ENCODE results near the gene LAMA2. TPM values are rescaled to one million over a fixed set of nuclear protein-coding genes. Genes with fewer than 3 reads are reported as not detected.

Gene LAMA2
- total and polyA plus RNA-seq, 2 of the 8 experiments (the other 6 are each of a cell fraction or from before 2014, with no cell fraction given): 1.3 to 3.8 TPM

- Histone ChIP-seq H3K14ac (ENCODE audit: insufficient read length) (no peak overlapping the region), H4K8ac (ENCODE audit: extremely low read depth, insufficient read depth, low read length) (no peak overlapping the region), H3K79me2 (ENCODE audit: control insufficient read depth in 1 of 2, insufficient read depth in 2 of 2, low read length in 2 of 2) (no peaks in the 10 kb centered on the region), H3K23me2 (ENCODE audit: low read depth, low read length) (no peaks in the 10 kb centered on the region), H2BK12ac (ENCODE audit: low read depth, low read length) (no peak overlapping the region), H4K5ac (ENCODE audit: insufficient read length, low read depth, low read length) (no peak overlapping the region), H3K4me2 (ENCODE audit: insufficient read depth in 1 of 2, low read depth in 2 of 2, low read length in 2 of 2) (no peak overlapping the region), H2AFZ (ENCODE audit: low read length) (no peak overlapping the region), H3K4me3 (ENCODE audit: extremely low read depth in 1 of 4, insufficient read depth in 2 of 4, low read depth in 3 of 4, low read length in 4 of 4) (no peak overlapping the region), H4K91ac (replicated peaks; ENCODE audit: insufficient read length, low read length) (no peak overlapping the region), H3K4me1 (replicated peaks in 1 of 4; ENCODE audit: control insufficient read depth in 3 of 4, insufficient read depth in 4 of 4, low read length in 3 of 4) (no peaks in the 10 kb centered on the region), H2BK20ac (ENCODE audit: low read length) (no peak overlapping the region), H3K79me1 (ENCODE audit: low read depth, low read length) (no peaks in the 10 kb centered on the region), H2BK15ac (ENCODE audit: low read length) (no peak overlapping the region), H2BK120ac (replicated peaks; ENCODE audit: low read depth, low read length) (no peak overlapping the region), H3K9me3 (ENCODE audit: insufficient read depth in 2 of 2, low read depth in 1 of 2, low read length in 1 of 2) (no peaks in the 10 kb centered on the region), H3K23ac (ENCODE audit: insufficient read length) (no peak overlapping the region), H3K9ac (replicated peaks in 1 of 4; ENCODE audit: extremely low read depth in 1 of 4, low read depth in 3 of 4, low read length in 3 of 4) (no peak overlapping the region), H4K20me1 (replicated peaks in 1 of 2; ENCODE audit: control insufficient read depth in 1 of 2, insufficient read depth in 2 of 2, low read length in 2 of 2) (no peaks in the 10 kb centered on the region), H3K18ac (ENCODE audit: extremely low read depth, low read length) (no peak overlapping the region), H3K27ac (ENCODE audit: low read depth, low read length) (no peak overlapping the region), H3K36me3 (ENCODE audit: control insufficient read depth in 2 of 4, insufficient read depth in 4 of 4, low read length in 3 of 4) (no peaks in the 10 kb centered on the region), H2AK5ac (ENCODE audit: low read depth, low read length) (no peak overlapping the region), H2BK5ac (ENCODE audit: low read depth, low read length) (no peak overlapping the region), H3K27me3 (replicated peaks in 1 of 4; ENCODE audit: control insufficient read depth in 3 of 4, extremely low read depth in 1 of 4, insufficient read depth in 3 of 4, low read length in 3 of 4) (no peaks in the 10 kb centered on the region), H3K4ac (replicated peaks; ENCODE audit: insufficient read length, low read depth, low read length) (no peak overlapping the region), H3K56ac (replicated peaks; ENCODE audit: insufficient read length, low read depth, low read length) (no peak overlapping the region)
- no peak for DNase-seq (ENCODE audit: low read depth in 1 of 2, low spot score in 2 of 2)
- ChIA-PET CTCF (ENCODE audit: partially characterized antibody) (no interaction called here), POLR2A (ENCODE audit: partially characterized antibody) (no interaction called here)
- WGBS, 2 experiments (ENCODE audit: extremely low coverage in 1 of 2, insufficient coverage in 1 of 2, insufficient read length in 1 of 2, insufficient replicate concordance in 2 of 2, low coverage in 1 of 2, low lambda C conversion rate in 2 of 2, missing lambda C conversion rate in 1 of 2): 85% methylated on average over 4 of the region's 4 CpGs; no CpG with 5 or more reads in 1 of the 2 experiments
- FAIRE-seq: no peak
- TF ChIP-seq HDAC2 (IDR thresholded peaks at IDR 0.05; ENCODE audit: borderline replicate concordance in 1 of 2, low read depth in 2 of 2, low read length in 2 of 2) (no peak), MAFK (IDR thresholded peaks at IDR 0.05; ENCODE audit: low read depth, low read length) (no peak), CHD1 (IDR thresholded peaks at IDR 0.05; ENCODE audit: low read depth, low read length) (no peak), RAD21 (IDR thresholded peaks at IDR 0.05 in 1 of 2, conservative IDR thresholded peaks at IDR 0.05 in 1 of 2; ENCODE audit: low read depth in 2 of 2, low read length in 2 of 2) (no peak), RFX5 (IDR thresholded peaks at IDR 0.05; ENCODE audit: borderline replicate concordance, low read depth, low read length) (no peak)
Measured at GRCh38 chr6:128841518-128841917, 41.4 kb upstream of the LAMA2 start.
